Measurements from ENCODE around the gene USP22. TPM values are rescaled to one million over a fixed set of nuclear protein-coding genes. Genes with fewer than 3 reads are reported as not detected.

Gene USP22
- total RNA-seq: 116 and 119 TPM in 2 replicates

DNA sequence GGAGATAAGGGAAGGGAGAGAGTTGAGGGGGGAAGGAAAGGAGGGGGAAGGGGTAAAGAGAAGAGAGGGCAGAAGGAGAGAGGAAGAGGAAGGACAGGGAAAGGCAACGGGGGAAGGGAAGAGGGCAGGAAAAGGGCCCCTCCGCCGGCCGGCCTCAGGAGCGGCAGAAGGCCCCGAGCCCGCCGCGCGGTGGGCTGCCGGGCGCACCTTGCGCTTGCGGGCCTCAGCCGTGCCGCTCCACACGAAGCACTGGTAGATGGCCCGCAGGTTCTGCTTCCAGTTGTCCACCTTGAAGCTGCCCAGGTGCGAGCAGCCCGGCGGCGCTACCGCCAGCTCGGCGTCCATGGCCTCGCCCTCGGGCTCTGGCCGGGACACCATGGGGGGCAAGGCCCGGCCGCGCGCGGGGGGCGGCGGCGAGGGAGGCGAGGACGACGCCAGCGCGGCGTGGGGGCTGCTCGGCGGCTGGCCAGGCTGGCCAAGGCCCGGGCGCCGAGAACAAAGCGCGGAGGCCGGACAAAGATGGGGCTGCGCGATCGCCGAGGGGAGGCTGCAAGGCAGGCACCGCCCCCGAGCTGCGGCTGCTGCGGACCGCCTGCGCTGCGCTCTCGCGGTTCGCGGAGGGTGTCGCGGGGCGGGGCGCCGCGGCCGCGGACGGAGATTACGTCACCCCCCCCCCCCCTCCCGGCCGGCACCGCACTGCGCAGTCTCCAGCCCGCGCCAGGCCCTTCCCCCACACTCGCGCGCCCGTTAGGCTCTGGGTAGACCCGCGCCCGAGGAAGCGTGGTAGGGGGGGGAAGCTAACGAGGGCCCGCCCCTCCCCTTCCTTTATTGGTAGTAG lies at the start of gene USP22:
Gene USP22 (minus strand): TSS at position 554 of the 838 bp plus-strand sequence. CDS start 176 bp downstream, at position 378.

Other genes with a start within 250 kb of the USP22 start
- 18.4 and 18.5 TPM in 2 replicates for gene DHRS7B, start 84.0 kb upstream of the USP22 start, total RNA-seq
- 25.0 and 40.9 TPM in 2 replicates for gene TMEM11, start 171.2 kb upstream of the USP22 start, total RNA-seq
- gene NATD1, start 210.4 kb upstream of the USP22 start, total RNA-seq: 2.2 and 5.6 TPM in 2 replicates
- gene MAP2K3, start 241.7 kb upstream of the USP22 start, total RNA-seq: 33.0 and 35.5 TPM in 2 replicates

Measured in hair follicular keratinocyte (primary cell).